ENCODE data around the gene VSX1.

Gene VSX1

DNA sequence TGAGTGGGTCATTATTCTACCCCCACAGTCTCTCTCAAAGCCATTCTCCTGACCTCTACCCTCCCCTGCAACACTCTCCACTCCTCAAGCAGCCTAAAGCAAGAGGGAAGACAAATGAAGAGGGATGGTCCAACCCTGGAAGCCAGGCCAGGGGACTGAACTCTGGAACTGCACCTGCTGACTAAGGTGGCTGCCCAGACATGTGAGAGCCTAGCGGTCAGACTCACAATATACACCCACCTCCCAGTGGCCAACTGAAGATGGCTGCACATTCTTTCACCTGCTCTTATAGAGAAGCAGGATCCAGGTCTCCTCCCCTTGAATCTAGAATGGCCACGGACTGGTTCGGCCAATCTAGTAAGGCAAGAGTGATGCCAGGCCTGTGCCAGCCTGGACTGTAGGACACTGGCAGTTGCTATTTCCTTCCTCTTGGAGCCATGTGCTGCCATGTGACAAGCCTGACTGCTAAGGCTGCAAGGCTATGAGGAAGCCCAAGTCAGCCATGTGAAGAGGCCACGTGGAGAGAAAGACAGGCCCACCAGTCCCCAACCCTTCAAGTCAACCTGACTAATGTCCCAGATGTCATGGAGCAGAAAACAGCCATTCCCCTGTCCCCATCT lies 55.8 kb downstream of the VSX1 start:
- in situ Hi-C loops (cut with HindIII; ENCODE audit: low sequenced_read_pairs) = no loop called here
